GM19240 (cell line): ENCODE data around the gene PBX3.

ENCODE experiments used
- DNase-seq: peaks from one replicate; pipeline ENCODE4 v3.0.0; 2011; ENCODE audit warnings: low spot score; ENCODE audit not compliant: insufficient read length

The PBX3 gene

DNA sequence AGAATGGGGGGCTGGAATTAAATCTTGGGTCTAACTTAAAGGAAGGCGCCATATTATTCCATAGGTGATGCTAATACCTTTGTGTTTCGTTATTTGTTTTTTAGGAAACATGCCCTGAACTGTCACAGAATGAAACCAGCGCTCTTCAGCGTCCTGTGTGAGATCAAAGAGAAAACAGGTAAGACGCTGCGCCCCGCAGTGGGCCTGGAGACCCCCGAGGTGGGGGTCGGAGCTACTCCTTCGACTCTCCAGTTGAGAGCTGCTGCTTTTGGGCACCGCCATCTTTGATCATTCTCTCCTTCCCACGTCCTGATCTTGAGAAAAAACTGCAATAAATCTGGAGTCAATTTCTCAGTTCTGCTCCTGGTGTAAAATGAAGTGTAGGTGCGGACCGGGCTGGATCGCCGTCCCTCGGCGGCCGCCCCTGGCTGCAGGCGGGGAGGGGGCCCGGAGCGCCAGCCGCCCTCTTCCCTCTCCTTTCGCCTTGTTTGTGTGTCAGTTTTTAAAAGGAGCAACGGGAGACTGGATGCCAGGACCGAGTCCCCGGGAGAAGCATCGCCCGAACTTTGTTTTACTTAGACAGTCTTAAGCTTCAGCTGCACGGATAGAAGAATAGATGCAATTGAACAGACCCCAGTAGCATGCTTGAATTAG is 1.4 kb downstream of the PBX3 start:
- DNase-seq: no peak

- no peak for DNase-seq
These were observed 2.2 kb downstream of the PBX3 start for GRCh38 chr9:125749287-125749935.

GRCh38 chr9:125749951-125750626 is 2.9 kb downstream of the PBX3 start:
- no peak for DNase-seq

- DNase-seq: no peak
These were observed 3.4 kb downstream of the PBX3 start for GRCh38 chr9:125750627-125751011.

DNA sequence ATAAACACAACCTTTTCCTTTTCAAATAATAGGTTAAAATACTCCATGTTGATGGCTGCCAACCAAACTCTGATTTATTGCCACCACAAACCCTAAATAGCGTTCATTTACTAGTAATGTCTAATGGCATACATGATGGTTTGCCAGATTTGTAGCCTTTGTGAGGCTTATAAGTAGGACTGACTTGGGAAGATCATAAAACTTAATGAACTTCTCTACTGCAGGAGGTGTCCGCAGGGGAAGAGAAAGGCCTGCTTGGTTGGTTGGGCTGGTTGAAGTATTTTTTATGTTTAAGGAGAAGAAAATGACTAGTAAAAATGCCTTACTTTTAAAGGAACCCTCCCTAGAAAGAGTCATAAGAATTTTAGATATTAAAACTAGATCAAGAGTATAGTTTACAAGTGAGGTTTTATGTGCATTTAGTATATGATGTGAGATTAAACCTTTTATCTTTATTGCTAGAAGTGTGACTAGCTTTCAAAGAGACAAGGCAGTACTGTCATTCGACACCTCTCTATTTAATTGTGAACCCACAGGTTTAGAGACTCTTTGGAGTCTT is 5.0 kb downstream of the PBX3 start:
- DNase-seq: no peak

- no peak for DNase-seq
These were observed 6.9 kb downstream of the PBX3 start for GRCh38 chr9:125754096-125754495.

- no peak for DNase-seq
These were observed 8.2 kb downstream of the PBX3 start for GRCh38 chr9:125755340-125755739.

DNA sequence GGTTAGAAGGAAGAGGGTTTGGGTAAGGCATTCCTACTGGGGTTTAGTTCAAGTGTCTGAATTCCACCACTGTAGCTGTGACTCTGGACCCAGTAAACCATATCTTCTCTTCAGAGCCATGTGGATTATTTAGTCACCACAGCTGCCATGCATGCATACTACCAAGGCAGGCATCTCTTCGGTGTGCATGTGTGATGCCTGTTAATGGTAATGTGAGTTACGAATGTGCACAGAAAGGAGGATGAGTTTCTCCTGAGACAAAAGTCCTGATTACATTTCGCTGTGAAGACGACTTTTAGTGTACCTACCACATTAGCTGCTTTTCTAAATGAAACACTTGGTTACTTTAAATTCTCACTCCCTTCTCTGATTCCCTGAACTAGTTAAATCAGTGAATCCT is 9.3 kb downstream of the PBX3 start:
- DNase-seq: no peak

- DNase-seq: no peak
These were observed 10.7 kb downstream of the PBX3 start for GRCh38 chr9:125757834-125758233.

- DNase-seq: no peak
These were observed 12.0 kb downstream of the PBX3 start for GRCh38 chr9:125758986-125759763.

DNA sequence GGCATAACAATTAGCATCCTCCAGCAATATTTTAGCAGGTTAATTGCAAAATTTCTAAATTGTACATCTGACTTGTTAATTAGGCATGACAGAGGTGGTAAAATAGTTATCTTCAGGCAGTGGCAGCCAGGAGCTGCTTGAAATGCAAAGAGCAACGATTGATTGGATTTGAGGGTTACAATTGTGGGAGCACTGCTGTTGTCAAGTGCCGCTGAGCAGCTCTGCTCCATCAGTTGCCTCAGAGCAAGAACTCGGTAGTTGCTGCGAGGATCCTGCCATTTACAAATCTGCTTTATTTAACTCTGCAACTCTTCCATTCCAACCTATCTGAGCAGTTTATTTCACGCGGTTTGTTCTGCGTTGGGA is 12.6 kb downstream of the PBX3 start:
- DNase-seq: no peak

DNA sequence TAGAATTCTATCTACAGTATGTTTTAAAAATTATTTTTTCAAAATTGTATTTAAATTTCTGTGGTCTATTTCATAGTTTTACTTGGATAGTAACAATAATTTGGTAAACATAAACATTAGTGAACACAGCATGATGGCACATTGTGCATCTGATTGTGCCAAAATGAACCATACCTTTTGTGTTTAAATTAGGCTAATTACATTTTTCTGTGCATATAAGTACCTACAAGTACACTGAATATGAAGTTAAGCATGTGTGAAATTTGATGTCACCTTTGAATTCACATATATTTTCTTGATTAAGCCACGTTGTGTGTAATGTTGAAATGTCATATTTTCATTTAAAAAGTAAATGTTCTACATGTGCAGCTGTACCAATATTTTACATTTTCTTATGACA is 13.4 kb downstream of the PBX3 start:
- DNase-seq: no peak

- DNase-seq: no peak
These were observed 14.7 kb downstream of the PBX3 start for GRCh38 chr9:125761676-125762450.

GRCh38 chr9:125763394-125763801 is 16.2 kb downstream of the PBX3 start:
- no peak for DNase-seq

- DNase-seq: no peak
These were observed 17.0 kb downstream of the PBX3 start for GRCh38 chr9:125764198-125764597.

- DNase-seq: no peak
These were observed 19.5 kb downstream of the PBX3 start for GRCh38 chr9:125766468-125767221.

DNA sequence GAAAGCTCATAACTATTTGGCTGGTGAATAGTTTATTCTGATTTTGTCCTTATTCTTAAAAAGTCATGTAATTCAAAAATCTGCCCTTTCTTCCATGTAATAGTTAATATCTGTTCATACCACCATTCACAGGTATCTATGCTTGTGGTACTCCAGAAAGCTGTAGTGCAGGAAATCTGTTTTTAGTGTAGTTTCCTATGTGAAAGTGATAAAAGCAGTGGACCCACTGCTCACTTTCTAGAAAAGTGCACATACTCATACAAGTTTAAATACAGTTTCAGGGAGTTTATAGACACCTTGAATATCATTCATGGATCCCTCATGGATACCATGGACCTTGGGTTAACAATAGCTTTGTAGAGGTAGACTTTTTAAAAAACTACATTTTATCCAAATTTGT is 20.2 kb downstream of the PBX3 start:
- no peak for DNase-seq

- no peak for DNase-seq
These were observed 21.6 kb downstream of the PBX3 start for GRCh38 chr9:125768803-125769202.

DNA sequence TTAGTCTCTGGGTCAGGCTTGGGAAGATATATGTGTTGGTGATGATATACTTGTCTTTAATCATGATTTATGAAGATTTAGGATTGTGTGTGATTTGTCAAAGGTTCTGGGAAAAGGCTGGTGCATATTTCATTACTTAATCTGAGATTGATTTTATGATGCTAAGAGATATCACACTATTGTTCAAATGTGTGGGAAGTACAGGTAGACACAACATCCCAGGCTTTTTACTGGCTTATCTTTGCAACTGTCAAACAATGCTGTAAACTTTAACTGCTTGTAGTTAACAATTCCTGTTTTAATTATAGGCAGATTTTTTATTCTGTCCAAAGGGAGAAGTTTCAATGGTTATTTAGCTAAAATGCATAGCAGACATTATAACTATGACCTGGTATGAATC is 23.9 kb downstream of the PBX3 start:
- no peak for DNase-seq

GRCh38 chr9:125772740-125773139 is 25.6 kb downstream of the PBX3 start:
- no peak for DNase-seq
